Stimulated activated CD4-positive, alpha-beta T cell treated with anti-CD3 and anti-CD28 coated beads, Interleukin-15, amount 100 ng/mL, for 24 hours (primary cell): ENCODE measurements around the gene QSOX1.

Experiments
- DNase-seq: peaks from one replicate; pipeline ENCODE4 v3.0.0-alpha.2; 2020

Gene QSOX1

GRCh38 chr1:180252638-180253536 lies 98.2 kb downstream of the QSOX1 start:
- peak; percentile 84 for DNase-seq
